NCI-H2171 treated with DMSO at 0.1 percent for 48 hours (cell line): ENCODE data around the gene FGFRL1.

ENCODE experiments used
- DNase-seq: peaks from one replicate; lab custom pipeline; 2025; lab: John Stamatoyannopoulos, UW

The FGFRL1 gene

GRCh38 chr4:1075809-1076699, 64.6 kb downstream of the FGFRL1 start:
- DNase-seq: no peak
